22Rv1 (cell line): ENCODE results near the gene CACNA1C.

ENCODE experiments used
- ZFX ChIP-seq: fragments of 450-650 bp; IDR thresholded peaks from 2 replicates; pipeline ENCODE4 v1.6.1; 2017; ENCODE audit warnings: antibody characterized with exemption, borderline replicate concordance
- TF ChIP-seq, protein P1 (sequence below): fragments of 450-650 bp; IDR thresholded peaks from 2 replicates; pipeline ENCODE4 v1.5.1; 2017; ENCODE audit warnings: mild to moderate bottlenecking

DNA sequence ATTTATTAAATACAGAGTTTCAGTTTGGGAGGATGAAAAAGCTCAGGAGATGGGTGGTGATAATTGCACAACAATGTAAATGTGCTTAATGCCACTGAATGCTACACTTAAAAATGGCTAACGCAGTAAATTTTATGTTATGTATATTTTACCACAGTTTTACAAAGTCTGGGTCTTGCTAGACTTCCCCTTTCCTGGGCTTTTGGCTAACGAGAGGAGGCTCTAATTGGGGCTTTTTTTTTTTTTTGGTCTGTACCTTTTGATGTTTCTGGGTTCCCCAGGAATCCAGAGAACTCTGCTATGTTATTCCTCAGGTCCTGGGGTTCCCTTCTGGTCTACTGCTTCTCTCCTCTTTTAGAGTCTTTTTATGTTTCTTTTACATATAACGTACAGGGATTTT, 355.5 kb downstream of the CACNA1C start:
- TF ChIP-seq, protein P1, sequence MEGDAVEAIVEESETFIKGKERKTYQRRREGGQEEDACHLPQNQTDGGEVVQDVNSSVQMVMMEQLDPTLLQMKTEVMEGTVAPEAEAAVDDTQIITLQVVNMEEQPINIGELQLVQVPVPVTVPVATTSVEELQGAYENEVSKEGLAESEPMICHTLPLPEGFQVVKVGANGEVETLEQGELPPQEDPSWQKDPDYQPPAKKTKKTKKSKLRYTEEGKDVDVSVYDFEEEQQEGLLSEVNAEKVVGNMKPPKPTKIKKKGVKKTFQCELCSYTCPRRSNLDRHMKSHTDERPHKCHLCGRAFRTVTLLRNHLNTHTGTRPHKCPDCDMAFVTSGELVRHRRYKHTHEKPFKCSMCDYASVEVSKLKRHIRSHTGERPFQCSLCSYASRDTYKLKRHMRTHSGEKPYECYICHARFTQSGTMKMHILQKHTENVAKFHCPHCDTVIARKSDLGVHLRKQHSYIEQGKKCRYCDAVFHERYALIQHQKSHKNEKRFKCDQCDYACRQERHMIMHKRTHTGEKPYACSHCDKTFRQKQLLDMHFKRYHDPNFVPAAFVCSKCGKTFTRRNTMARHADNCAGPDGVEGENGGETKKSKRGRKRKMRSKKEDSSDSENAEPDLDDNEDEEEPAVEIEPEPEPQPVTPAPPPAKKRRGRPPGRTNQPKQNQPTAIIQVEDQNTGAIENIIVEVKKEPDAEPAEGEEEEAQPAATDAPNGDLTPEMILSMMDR, result no peak
- TF ChIP-seq ZFX, result no peak
